Mesendoderm (in vitro differentiated cells): ENCODE results near the gene BLM.
A peak's percentile ranks its signal among the peaks of the same experiment; 100 is the strongest.

Experiments used
- DNase-seq: peaks from one replicate; pipeline ENCODE4 v3.0.0; 2013
- H2AK5ac ChIP-seq: 2 replicates; pipeline ENCODE4 v1.6.1; 2013; ENCODE audit warnings: low read length, inconsistent platforms
- H2BK120ac ChIP-seq: 2 replicates; pipeline ENCODE4 v1.6.1; 2013; ENCODE audit warnings: low read depth, mild to moderate bottlenecking, low read length, moderate library complexity, mixed read lengths
- H2BK15ac ChIP-seq: replicated peaks from 2 replicates; pipeline ENCODE4 v1.6.1; 2013; ENCODE audit warnings: low read depth, mild to moderate bottlenecking, moderate library complexity
- H2BK5ac ChIP-seq: 2 replicates; pipeline ENCODE4 v1.6.1; 2013; ENCODE audit warnings: low read length, inconsistent platforms
- H3K18ac ChIP-seq: 2 replicates; pipeline ENCODE4 v1.6.1; 2013; ENCODE audit warnings: mild to moderate bottlenecking, low read length, mixed read lengths
- H3K23ac ChIP-seq: one replicate; pipeline ENCODE4 v1.6.1; 2013; ENCODE audit warnings: low read length
- H3K27ac ChIP-seq: 2 replicates; pipeline ENCODE4 v1.5.1; 2013; ENCODE audit warnings: low read depth, mild to moderate bottlenecking, inconsistent platforms, low read length, moderate library complexity
- H3K27me3 ChIP-seq: 2 replicates; pipeline ENCODE4 v1.6.1; 2013; ENCODE audit warnings: low read length, control low read depth, mild to moderate bottlenecking, inconsistent platforms; ENCODE audit not compliant: insufficient read depth, poor library complexity
- H3K36me3 ChIP-seq: 2 replicates; pipeline ENCODE4 v1.6.1; 2013; ENCODE audit warnings: low read length, inconsistent platforms; ENCODE audit not compliant: control insufficient read depth, insufficient read depth
- H3K4ac ChIP-seq: one replicate; pipeline ENCODE4 v1.6.1; 2013; ENCODE audit warnings: low read depth, mild to moderate bottlenecking, low read length, moderate library complexity
- H3K4me1 ChIP-seq: 2 replicates; pipeline ENCODE4 v1.6.1; 2013; ENCODE audit warnings: low read depth, low read length, inconsistent platforms; ENCODE audit not compliant: control insufficient read depth
- H3K4me2 ChIP-seq: 2 replicates; pipeline ENCODE4 v1.6.1; 2013; ENCODE audit warnings: low read length
- H3K4me3 ChIP-seq: 2 replicates; pipeline ENCODE4 v1.5.1; 2013; ENCODE audit warnings: mild to moderate bottlenecking, low read length
- H3K56ac ChIP-seq: one replicate; pipeline ENCODE4 v1.6.1; 2013; ENCODE audit warnings: low read length
- H3K79me1 ChIP-seq: 2 replicates; pipeline ENCODE4 v1.6.1; 2013; ENCODE audit warnings: low read length, inconsistent platforms
- H3K79me2 ChIP-seq: 2 replicates; pipeline ENCODE4 v1.6.1; 2013; ENCODE audit warnings: mild to moderate bottlenecking, low read length; ENCODE audit not compliant: control insufficient read depth, insufficient read depth
- H3K9ac ChIP-seq: 2 replicates; pipeline ENCODE4 v1.6.1; 2013; ENCODE audit warnings: low read length, inconsistent platforms
- H4K5ac ChIP-seq: one replicate; pipeline ENCODE4 v1.6.1; 2013; ENCODE audit warnings: low read length
- H4K8ac ChIP-seq: one replicate; pipeline ENCODE4 v1.6.1; 2013; ENCODE audit warnings: low read depth, mild to moderate bottlenecking, control low read depth, low read length, moderate library complexity
- WGBS: extraction: QIAGEN DNeasy Blood & Tissue Kit; methylation state at CpG from one replicate; pipeline ENCODE4 v1.1.7; 2013; ENCODE audit warnings: low lambda C conversion rate, missing lambda C conversion rate; ENCODE audit not compliant: insufficient coverage; ENCODE audit errors: extremely low coverage; 5-methylcytosine and 5-hydroxymethylcytosine counted together

The BLM gene

DNA sequence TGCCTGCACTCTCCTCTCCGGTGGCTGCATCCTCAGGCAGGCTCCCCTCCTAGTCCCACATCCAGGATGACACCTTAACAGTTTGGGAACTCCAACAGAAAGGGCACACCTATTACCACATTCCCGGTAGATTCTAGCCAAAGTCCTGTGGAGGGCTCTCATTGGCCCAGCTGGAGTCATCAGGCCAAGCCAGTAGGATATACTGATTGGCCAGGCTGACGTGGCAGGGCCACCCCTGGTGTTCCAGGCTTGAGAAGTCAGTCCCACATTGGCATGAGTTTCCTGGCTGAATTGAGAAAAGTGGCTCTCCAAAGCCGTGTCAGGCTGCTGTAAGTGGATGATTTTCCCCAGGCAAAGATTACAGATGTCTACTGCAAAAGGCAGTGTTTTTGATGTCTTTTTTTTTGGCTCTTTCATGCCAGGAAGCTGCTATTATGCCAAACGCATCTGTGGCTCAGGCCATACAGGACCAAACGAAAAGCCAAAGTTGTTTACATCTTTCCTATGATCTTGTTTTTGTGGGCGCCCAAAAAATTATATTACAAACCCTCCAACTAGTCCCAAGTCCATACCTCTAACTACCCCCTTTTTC is 6.6 kb upstream of the BLM start:
- Histone ChIP-seq H4K5ac (no peak overlapping the region), H3K4me3 (no peak overlapping the region), H2BK120ac (no peak overlapping the region), H2BK5ac (no peak overlapping the region), H3K27me3 (no peaks in the 10 kb centered on the region), H3K36me3 (no peaks in the 10 kb centered on the region), H3K4me2 (no peak overlapping the region), H4K8ac (no peak overlapping the region), H3K56ac (no peak overlapping the region), H3K23ac (no peak overlapping the region), H2BK15ac (no peak overlapping the region), H3K79me1 (no peaks in the 10 kb centered on the region), H3K18ac (no peak overlapping the region), H3K9ac (no peak overlapping the region), H3K4me1 (no peaks in the 10 kb centered on the region), H2AK5ac (no peak overlapping the region), H3K27ac (no peak overlapping the region), H3K4ac (no peak overlapping the region), H3K79me2 (no peaks in the 10 kb centered on the region)
- no CpG with 5 or more reads among the region's 7 CpGs for WGBS
- peak; percentile 70 for DNase-seq

DNA sequence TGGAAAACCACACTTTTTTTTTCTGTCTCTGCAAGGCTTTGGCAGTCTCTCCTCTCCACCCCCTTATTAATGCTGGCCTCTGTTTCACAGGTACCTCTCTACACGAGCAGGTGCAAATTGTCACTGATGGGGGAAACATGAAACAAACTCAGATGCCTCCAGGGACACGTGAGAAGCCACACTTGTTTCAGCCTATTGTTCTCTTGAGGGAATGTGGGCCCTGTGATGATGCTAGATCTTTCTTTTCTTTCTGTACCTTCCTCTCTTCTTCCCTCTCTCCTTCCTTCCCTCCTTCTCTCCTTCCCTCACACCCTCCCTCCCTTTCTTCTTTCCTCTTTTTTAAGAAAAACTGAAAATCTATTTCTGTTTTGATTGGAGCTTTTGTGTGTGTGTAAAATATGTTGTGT is 5.7 kb upstream of the BLM start:
- Histone ChIP-seq H3K4ac (no peak overlapping the region), H3K4me2 (no peak overlapping the region), H3K4me1 (no peaks in the 10 kb centered on the region), H3K56ac (no peak overlapping the region), H3K36me3 (no peaks in the 10 kb centered on the region), H2AK5ac (no peak overlapping the region), H3K27ac (no peak overlapping the region), H3K27me3 (no peaks in the 10 kb centered on the region), H4K5ac (no peak overlapping the region), H3K4me3 (no peak overlapping the region), H3K79me1 (no peaks in the 10 kb centered on the region), H2BK5ac (no peak overlapping the region), H2BK120ac (no peak overlapping the region), H4K8ac (no peak overlapping the region), H2BK15ac (no peak overlapping the region), H3K23ac (no peak overlapping the region), H3K18ac (no peak overlapping the region), H3K9ac (no peak overlapping the region), H3K79me2 (no peaks in the 10 kb centered on the region)
- DNase-seq = no peak
- WGBS = no CpG with 5 or more reads among the region's 2 CpGs

- Histone ChIP-seq H2BK120ac (no peak overlapping the region), H3K4me2 (no peak overlapping the region), H2AK5ac (no peak overlapping the region), H4K5ac (no peak overlapping the region), H3K27me3 (no peaks in the 10 kb centered on the region), H3K56ac (no peak overlapping the region), H3K4ac (no peak overlapping the region), H3K18ac (no peak overlapping the region), H2BK15ac (no peak overlapping the region), H3K23ac (no peak overlapping the region), H3K36me3 (no peaks in the 10 kb centered on the region), H3K79me1 (no peaks in the 10 kb centered on the region), H2BK5ac (no peak overlapping the region), H4K8ac (no peak overlapping the region), H3K9ac (no peak overlapping the region), H3K4me3 (no peak overlapping the region), H3K79me2 (no peaks in the 10 kb centered on the region), H3K27ac (no peak overlapping the region), H3K4me1 (no peaks in the 10 kb centered on the region)
- no CpG with 5 or more reads among the region's 2 CpGs for WGBS
- no peak for DNase-seq
These were observed 5.3 kb upstream of the BLM start for GRCh38 chr15:90711842-90712241.

- Histone ChIP-seq H2BK15ac (no peak overlapping the region), H3K36me3 (no peaks in the 10 kb centered on the region), H3K4me3 (no peak overlapping the region), H3K4ac (no peak overlapping the region), H3K79me2 (peaks cover 7% of the 10 kb centered on the region), H3K18ac (no peak overlapping the region), H3K23ac (no peak overlapping the region), H2BK120ac (no peak overlapping the region), H4K8ac (no peak overlapping the region), H2AK5ac (no peak overlapping the region), H2BK5ac (no peak overlapping the region), H3K4me1 (peaks cover 2% of the 10 kb centered on the region), H3K4me2 (no peak overlapping the region), H3K56ac (no peak overlapping the region), H4K5ac (no peak overlapping the region), H3K9ac (no peak overlapping the region), H3K27ac (no peak overlapping the region), H3K79me1 (peaks cover 4% of the 10 kb centered on the region), H3K27me3 (no peaks in the 10 kb centered on the region)
- WGBS = no CpG with 5 or more reads among the region's 1 CpG
- DNase-seq = no peak
These were observed 4.1 kb upstream of the BLM start for GRCh38 chr15:90713081-90713480.

DNA sequence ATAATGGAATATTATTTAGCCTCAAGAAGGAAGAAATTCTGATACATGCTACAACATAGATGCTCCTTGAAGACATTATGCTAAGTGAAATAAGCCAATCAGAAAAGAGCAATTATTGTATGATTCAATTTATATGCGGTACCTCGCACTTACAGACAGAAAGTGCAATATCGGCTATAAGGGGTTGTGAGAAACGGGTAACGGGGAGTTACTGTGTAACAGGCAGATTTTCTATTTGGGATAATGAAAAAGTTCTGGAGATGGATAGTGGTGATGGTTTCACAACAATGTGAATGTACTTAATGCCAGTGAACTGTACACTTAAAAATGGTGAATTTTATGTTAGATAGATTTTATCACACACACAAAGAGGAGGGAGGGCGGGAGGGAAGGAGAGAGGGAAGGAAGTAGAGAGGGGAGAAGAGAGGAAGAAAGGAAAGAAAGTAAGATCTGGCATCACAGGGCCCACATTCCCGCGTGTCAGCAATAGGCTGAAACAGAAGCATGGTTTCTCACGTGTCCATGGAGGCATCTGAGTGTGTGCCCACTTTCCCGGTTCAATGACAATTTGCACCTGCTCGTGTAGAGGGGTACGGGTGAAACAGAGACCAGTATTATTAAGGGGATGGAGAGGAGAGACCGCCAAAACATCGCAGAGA is 700 bp upstream of the BLM start:
- H4K8ac ChIP-seq = no peak overlapping the region
- H4K5ac ChIP-seq = peak overlapping the region; percentile 86
- peak overlapping the region; percentile 63 for H3K27ac ChIP-seq
- no peaks in the 10 kb centered on the region for H3K27me3 ChIP-seq
- H3K4ac ChIP-seq = no peak overlapping the region
- H3K79me2 ChIP-seq = peaks cover 26% of the 10 kb centered on the region
- H3K36me3 ChIP-seq = no peaks in the 10 kb centered on the region
- H3K18ac ChIP-seq = peak overlapping the region; percentile 3
- peak overlapping the region; percentile 86 for H3K4me3 ChIP-seq
- no peak for DNase-seq
- H2AK5ac ChIP-seq = no peak overlapping the region
- H3K9ac ChIP-seq = peak overlapping the region; percentile 93
- H3K56ac ChIP-seq = peak overlapping the region; percentile 94
- peaks cover 8% of the 10 kb centered on the region for H3K79me1 ChIP-seq
- H3K4me2 ChIP-seq = peak overlapping the region; percentile 90
- WGBS = no CpG with 5 or more reads among the region's 14 CpGs
- no peak overlapping the region for H2BK120ac ChIP-seq
- no peak overlapping the region for H2BK15ac ChIP-seq
- no peak overlapping the region for H3K23ac ChIP-seq
- H3K4me1 ChIP-seq = peaks cover 2% of the 10 kb centered on the region
- H2BK5ac ChIP-seq = no peak overlapping the region

- no peak overlapping the region for H2AK5ac ChIP-seq
- peaks cover 8% of the 10 kb centered on the region for H3K79me1 ChIP-seq
- no peak overlapping the region for H3K18ac ChIP-seq
- H4K5ac ChIP-seq = no peak overlapping the region
- H3K23ac ChIP-seq = no peak overlapping the region
- H3K4me1 ChIP-seq = peaks cover 2% of the 10 kb centered on the region
- H3K4me2 ChIP-seq = peak overlapping the region; percentile 91
- H3K36me3 ChIP-seq = no peaks in the 10 kb centered on the region
- WGBS = no CpG with 5 or more reads among the region's 5 CpGs
- no peak overlapping the region for H3K4me3 ChIP-seq
- H3K9ac ChIP-seq = peak overlapping the region; percentile 96
- no peak overlapping the region for H3K4ac ChIP-seq
- H4K8ac ChIP-seq = no peak overlapping the region
- H3K56ac ChIP-seq = peak overlapping the region; percentile 29
- H3K79me2 ChIP-seq = peaks cover 26% of the 10 kb centered on the region
- DNase-seq = no peak
- H3K27ac ChIP-seq = no peak overlapping the region
- no peak overlapping the region for H2BK5ac ChIP-seq
- H3K27me3 ChIP-seq = no peaks in the 10 kb centered on the region
- no peak overlapping the region for H2BK15ac ChIP-seq
- H2BK120ac ChIP-seq = no peak overlapping the region
These were observed 1.1 kb downstream of the BLM start for GRCh38 chr15:90718232-90718631.
